Kidney epithelial cell (primary cell): ENCODE results near the gene OCIAD1. TPM values are rescaled to one million over a fixed set of nuclear protein-coding genes. Genes with fewer than 3 reads are reported as not detected.
"Not testable (repeated sequence)": the region's sequence is repeated elsewhere in the genome, so short reads cannot be mapped to it uniquely, and the experiment has no call there.

Source experiments
- DNase-seq: peaks from one replicate; pipeline ENCODE4 v3.0.0-alpha.2; 2010; ENCODE audit warnings: low read depth
- H3K27me3 ChIP-seq: 2 replicates; pipeline ENCODE4 v1.6.0; 2011; ENCODE audit warnings: low read length; ENCODE audit not compliant: control insufficient read depth, insufficient read depth
- H3K36me3 ChIP-seq: 2 replicates; pipeline ENCODE4 v1.5.1; 2011; ENCODE audit warnings: low read length; ENCODE audit not compliant: control insufficient read depth, insufficient read depth
- H3K4me3 ChIP-seq: 2 replicates; pipeline ENCODE4 v1.5.1; 2011; ENCODE audit warnings: low read depth, mild to moderate bottlenecking, control low read depth, low read length
- CTCF ChIP-seq: IDR thresholded peaks from 2 replicates; pipeline ENCODE4 v1.5.1; 2011; ENCODE audit warnings: mild to moderate bottlenecking, moderate library complexity, low read length, control low read depth, inconsistent platforms; ENCODE audit not compliant: insufficient read depth, poor library complexity, severe bottlenecking
- total RNA-seq: library from RNA; depleted of rRNA; stranded (reverse); fragments of >200 nt; gene quantifications from 2 replicates; pipeline ENCODE4 v1.2.3, GENCODE V29; 2015

Gene OCIAD1
- total RNA-seq, 1 donor from 2014 or later: 166 TPM

DNA sequence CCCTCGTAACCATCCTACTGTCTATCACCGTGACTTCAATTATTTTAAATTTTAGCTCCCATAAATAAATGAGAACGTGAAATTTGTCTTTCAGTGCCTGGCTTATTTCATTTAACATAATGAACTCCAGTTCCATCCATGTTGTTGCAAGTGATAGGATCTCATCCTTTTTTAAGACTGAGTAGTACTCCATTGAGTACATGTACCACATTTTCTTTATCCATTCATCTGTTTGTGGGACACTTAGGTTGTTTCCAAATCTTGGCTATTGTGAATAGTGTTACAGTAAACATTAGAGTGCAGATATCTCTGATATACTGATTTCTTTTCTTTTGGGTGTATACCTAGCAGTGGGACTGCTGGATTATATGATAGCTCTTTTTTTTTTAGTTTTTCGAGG, 32.8 kb downstream of the OCIAD1 start:
- no peak for TF ChIP-seq CTCF
- no peaks in the 10 kb centered on the region for H3K36me3 ChIP-seq
- H3K4me3 ChIP-seq: no peak overlapping the region
- DNase-seq: no peak
- H3K27me3 ChIP-seq: no peaks in the 10 kb centered on the region

- H3K4me3 ChIP-seq, H3K27me3 ChIP-seq, DNase-seq, H3K36me3 ChIP-seq: not testable (repeated sequence)
These were observed 33.8 kb downstream of the OCIAD1 start for GRCh38 chr4:48864696-48865095.

DNA sequence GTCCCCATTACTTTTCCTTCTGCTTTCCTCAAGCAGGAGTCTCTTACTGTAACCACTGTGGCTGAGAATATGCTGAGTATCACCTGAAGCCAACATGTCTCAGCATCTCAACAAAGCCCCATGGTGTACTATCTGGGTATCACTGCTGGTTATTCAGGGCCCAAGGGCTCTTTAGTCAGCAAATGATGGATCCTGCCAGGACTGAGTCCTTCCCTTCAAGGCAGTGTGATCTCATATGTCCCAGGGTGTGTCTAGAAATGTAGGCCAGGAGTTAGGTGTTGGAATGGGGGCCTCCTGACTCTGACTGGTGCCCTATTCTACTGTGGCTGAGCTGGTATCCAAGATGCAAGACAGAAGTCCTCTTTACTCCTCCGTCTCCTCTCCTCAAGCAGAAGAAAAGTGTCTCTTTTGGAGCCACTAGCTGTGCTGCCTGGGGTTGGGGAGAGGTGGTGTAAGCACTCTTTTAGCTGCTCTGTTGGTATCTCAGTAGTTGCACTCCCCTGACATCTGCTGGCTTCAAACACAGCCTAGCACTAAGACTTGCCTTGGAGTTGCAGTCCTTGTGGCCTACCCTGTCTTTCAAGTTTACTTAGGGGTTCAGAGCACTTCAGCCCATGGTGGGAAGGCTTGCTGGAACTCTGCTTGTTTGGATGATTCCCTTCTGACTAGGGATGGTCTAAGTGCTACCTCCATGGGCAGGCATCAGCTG, 47.1 kb downstream of the OCIAD1 start:
- no peak for DNase-seq
- Histone ChIP-seq H3K27me3 (no peaks in the 10 kb centered on the region), H3K36me3 (no peaks in the 10 kb centered on the region), H3K4me3 (no peak overlapping the region)
- no peak for TF ChIP-seq CTCF

- Histone ChIP-seq H3K4me3 (no peak overlapping the region), H3K27me3 (no peaks in the 10 kb centered on the region), H3K36me3 (no peaks in the 10 kb centered on the region)
- no peak for DNase-seq
- TF ChIP-seq CTCF: no peak
These were observed 48.9 kb downstream of the OCIAD1 start for GRCh38 chr4:48879561-48880442.

GRCh38 chr4:48881646-48882045, 50.8 kb downstream of the OCIAD1 start:
- H3K4me3 ChIP-seq, DNase-seq, H3K27me3 ChIP-seq, H3K36me3 ChIP-seq: not testable (repeated sequence)

DNA sequence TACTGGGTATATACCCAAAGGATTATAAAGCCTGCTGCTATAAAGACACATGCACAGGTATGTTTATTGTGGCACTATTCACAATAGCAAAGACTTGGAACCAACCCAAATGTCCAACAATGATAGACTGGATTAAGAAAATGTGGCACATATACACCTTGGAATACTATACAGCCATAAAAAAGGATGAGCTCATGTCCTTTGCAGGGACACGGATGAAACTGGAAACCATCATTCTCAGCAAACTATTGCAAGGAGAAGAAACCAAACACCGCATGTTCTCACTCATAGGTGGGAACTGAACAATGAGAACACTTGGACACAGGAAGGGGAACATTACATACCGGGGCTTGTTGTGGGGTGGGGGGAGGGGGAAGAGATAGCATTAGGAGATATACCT, 58.9 kb downstream of the OCIAD1 start:
- H3K27me3 ChIP-seq, DNase-seq, H3K36me3 ChIP-seq, H3K4me3 ChIP-seq: not testable (repeated sequence)

- no peak for TF ChIP-seq CTCF
- Histone ChIP-seq H3K27me3 (no peaks in the 10 kb centered on the region), H3K36me3 (peaks cover 4% of the 10 kb centered on the region), H3K4me3 (no peak overlapping the region)
- no peak for DNase-seq
These were observed 60.2 kb downstream of the OCIAD1 start for GRCh38 chr4:48891028-48891619.
